ENCODE measurements around the gene TTF2.

TTF2 gene

GRCh38 chr1:117060441-117061317 is 553 bp downstream of the TTF2 start:
- Mint-ChIP-seq H3K9me3 (no peaks in the 10 kb centered on the region), H3K27ac (no peak overlapping the region), H3K4me3 (no peak overlapping the region), H3K36me3 (ENCODE audit: low read depth) (peaks cover 3% of the 10 kb centered on the region), H3K27me3 (no peaks in the 10 kb centered on the region), H3K4me1 (ENCODE audit: low read depth) (peaks cover 58% of the 10 kb centered on the region)

- Mint-ChIP-seq H3K4me1 (ENCODE audit: low read depth) (peaks cover 58% of the 10 kb centered on the region), H3K36me3 (ENCODE audit: low read depth) (peaks cover 16% of the 10 kb centered on the region), H3K27ac (no peak overlapping the region), H3K9me3 (no peaks in the 10 kb centered on the region), H3K27me3 (no peaks in the 10 kb centered on the region), H3K4me3 (no peak overlapping the region)
Measured at GRCh38 chr1:117061986-117062415, 1.9 kb downstream of the TTF2 start.

GRCh38 chr1:117066367-117066766 is 6.2 kb downstream of the TTF2 start:
- Mint-ChIP-seq H3K27me3 (no peaks in the 10 kb centered on the region), H3K4me3 (no peak overlapping the region), H3K4me1 (ENCODE audit: low read depth) (peaks cover 55% of the 10 kb centered on the region), H3K27ac (no peak overlapping the region), H3K36me3 (ENCODE audit: low read depth) (peaks cover 51% of the 10 kb centered on the region), H3K9me3 (no peaks in the 10 kb centered on the region)

- Mint-ChIP-seq H3K27me3 (no peaks in the 10 kb centered on the region), H3K4me1 (ENCODE audit: low read depth) (peaks cover 41% of the 10 kb centered on the region), H3K27ac (no peak overlapping the region), H3K4me3 (no peak overlapping the region), H3K9me3 (no peaks in the 10 kb centered on the region), H3K36me3 (ENCODE audit: low read depth) (peaks cover 60% of the 10 kb centered on the region)
Measured at GRCh38 chr1:117067533-117068370, 7.6 kb downstream of the TTF2 start.

GRCh38 chr1:117068580-117068979 is 8.5 kb downstream of the TTF2 start:
- Mint-ChIP-seq H3K27ac (no peak overlapping the region), H3K27me3 (no peaks in the 10 kb centered on the region), H3K4me3 (no peak overlapping the region), H3K36me3 (ENCODE audit: low read depth) (peaks cover 68% of the 10 kb centered on the region), H3K9me3 (no peaks in the 10 kb centered on the region), H3K4me1 (ENCODE audit: low read depth) (peaks cover 34% of the 10 kb centered on the region)

GRCh38 chr1:117069220-117069844 is 9.2 kb downstream of the TTF2 start:
- H3K9me3 Mint-ChIP-seq, result no peaks in the 10 kb centered on the region
- H3K4me3 Mint-ChIP-seq, result no peak overlapping the region
- H3K4me1 Mint-ChIP-seq (ENCODE audit: low read depth), result peaks cover 28% of the 10 kb centered on the region
- no peaks in the 10 kb centered on the region for H3K27me3 Mint-ChIP-seq
- peak overlapping the region; percentile 8 for H3K27ac Mint-ChIP-seq
- H3K36me3 Mint-ChIP-seq (ENCODE audit: low read depth), result peaks cover 75% of the 10 kb centered on the region

- H3K36me3 Mint-ChIP-seq (ENCODE audit: low read depth), result peaks cover 82% of the 10 kb centered on the region
- no peak overlapping the region for H3K4me3 Mint-ChIP-seq
- H3K27ac Mint-ChIP-seq, result no peak overlapping the region
- no peaks in the 10 kb centered on the region for H3K9me3 Mint-ChIP-seq
- peaks cover 29% of the 10 kb centered on the region for H3K4me1 Mint-ChIP-seq (ENCODE audit: low read depth)
- no peaks in the 10 kb centered on the region for H3K27me3 Mint-ChIP-seq
Measured at GRCh38 chr1:117070124-117070523, 10.0 kb downstream of the TTF2 start.

- Mint-ChIP-seq H3K4me3 (peak overlapping the region; percentile 42), H3K9me3 (no peaks in the 10 kb centered on the region), H3K4me1 (ENCODE audit: low read depth) (peaks cover 38% of the 10 kb centered on the region), H3K27ac (peak overlapping the region; percentile 88), H3K36me3 (ENCODE audit: low read depth) (peaks cover 86% of the 10 kb centered on the region), H3K27me3 (no peaks in the 10 kb centered on the region)
Measured at GRCh38 chr1:117076648-117077047, 16.5 kb downstream of the TTF2 start.

- H3K4me1 Mint-ChIP-seq (ENCODE audit: low read depth), result peaks cover 44% of the 10 kb centered on the region
- peak overlapping the region; percentile 43 for H3K4me3 Mint-ChIP-seq
- H3K9me3 Mint-ChIP-seq, result no peaks in the 10 kb centered on the region
- peak overlapping the region; percentile 98 for H3K27ac Mint-ChIP-seq
- H3K27me3 Mint-ChIP-seq, result no peaks in the 10 kb centered on the region
- peaks cover 87% of the 10 kb centered on the region for H3K36me3 Mint-ChIP-seq (ENCODE audit: low read depth)
Measured at GRCh38 chr1:117077267-117077666, 17.1 kb downstream of the TTF2 start.

GRCh38 chr1:117079737-117080136 is 19.6 kb downstream of the TTF2 start:
- H3K27me3 Mint-ChIP-seq, result no peaks in the 10 kb centered on the region
- peaks cover 88% of the 10 kb centered on the region for H3K36me3 Mint-ChIP-seq (ENCODE audit: low read depth)
- no peak overlapping the region for H3K27ac Mint-ChIP-seq
- no peak overlapping the region for H3K4me3 Mint-ChIP-seq
- H3K4me1 Mint-ChIP-seq (ENCODE audit: low read depth), result peaks cover 64% of the 10 kb centered on the region
- no peaks in the 10 kb centered on the region for H3K9me3 Mint-ChIP-seq

- H3K27ac Mint-ChIP-seq, result peak overlapping the region; percentile 90
- H3K36me3 Mint-ChIP-seq (ENCODE audit: low read depth), result peaks cover 78% of the 10 kb centered on the region
Measured at GRCh38 chr1:117084231-117084630, 24.1 kb downstream of the TTF2 start.

GRCh38 chr1:117087686-117088085 is 27.6 kb downstream of the TTF2 start:
- no peaks in the 10 kb centered on the region for H3K9me3 Mint-ChIP-seq
- peaks cover 81% of the 10 kb centered on the region for H3K36me3 Mint-ChIP-seq (ENCODE audit: low read depth)
- no peak overlapping the region for H3K4me3 Mint-ChIP-seq
- peaks cover 22% of the 10 kb centered on the region for H3K4me1 Mint-ChIP-seq (ENCODE audit: low read depth)
- H3K27me3 Mint-ChIP-seq, result no peaks in the 10 kb centered on the region
- no peak overlapping the region for H3K27ac Mint-ChIP-seq

More at GRCh38 chr1:117084231-117084630, 24.1 kb downstream of the TTF2 start:
- Mint-ChIP-seq H3K4me1 (ENCODE audit: low read depth) (peaks cover 32% of the 10 kb centered on the region), H3K27me3 (no peaks in the 10 kb centered on the region), H3K4me3 (no peak overlapping the region), H3K9me3 (no peaks in the 10 kb centered on the region)

GRCh38 chr1:117089996-117090395 is 29.9 kb downstream of the TTF2 start:
- Mint-ChIP-seq H3K4me3 (no peak overlapping the region), H3K36me3 (ENCODE audit: low read depth) (peaks cover 83% of the 10 kb centered on the region), H3K27ac (no peak overlapping the region), H3K9me3 (no peaks in the 10 kb centered on the region), H3K27me3 (no peaks in the 10 kb centered on the region), H3K4me1 (ENCODE audit: low read depth) (peaks cover 20% of the 10 kb centered on the region)

- Mint-ChIP-seq H3K27ac (no peak overlapping the region), H3K36me3 (ENCODE audit: low read depth) (peaks cover 85% of the 10 kb centered on the region), H3K4me1 (ENCODE audit: low read depth) (peaks cover 20% of the 10 kb centered on the region), H3K4me3 (no peak overlapping the region), H3K9me3 (no peaks in the 10 kb centered on the region), H3K27me3 (no peaks in the 10 kb centered on the region)
Measured at GRCh38 chr1:117092594-117092993, 32.5 kb downstream of the TTF2 start.

GRCh38 chr1:117093091-117093534 is 33.0 kb downstream of the TTF2 start:
- H3K27me3 Mint-ChIP-seq, result no peaks in the 10 kb centered on the region
- H3K9me3 Mint-ChIP-seq, result no peaks in the 10 kb centered on the region
- H3K36me3 Mint-ChIP-seq (ENCODE audit: low read depth), result peaks cover 85% of the 10 kb centered on the region
- no peak overlapping the region for H3K27ac Mint-ChIP-seq
- peaks cover 20% of the 10 kb centered on the region for H3K4me1 Mint-ChIP-seq (ENCODE audit: low read depth)
- no peak overlapping the region for H3K4me3 Mint-ChIP-seq

Data from stimulated activated naive CD8-positive, alpha-beta T cell treated with anti-CD3 and anti-CD28 coated beads, Interleukin-15, Interleukin-2, amounts not matched to agents 100 ng/mL and 50 ng/mL, for 24 hours (primary cell).